Measurements from ENCODE around the gene DYRK3.

The DYRK3 gene

GRCh38 chr1:206600527-206600926 lies 34.8 kb upstream of the DYRK3 start:
- CTCF ChIA-PET = interaction anchor here (1.4 to 2.6 kb wide), 5 partner anchors 9 to 405 kb away, joined by 3 to 8 read pairs (median 5); no protein-coding TSS in a partner anchor
- no peak overlapping the region for H3K4me3 ChIP-seq (ENCODE audit: low read depth, low read length)
- H3K27ac ChIP-seq (ENCODE audit: extremely low read depth, low read depth, low read length) = no peak overlapping the region
- POLR2A ChIA-PET = no interaction called here
- peaks cover 11 to 92% of the 10 kb centered on the region in 2 experiments; a peak in 2 of 3 replicates for H3K36me3 ChIP-seq (ENCODE audit: control insufficient read depth in 2 of 2, insufficient read depth in 1 of 2, low read length in 2 of 2)
- H3K9me3 ChIP-seq (ENCODE audit: control insufficient read depth, insufficient read depth, low read depth, low read length) = no peaks in the 10 kb centered on the region
- TF ChIP-seq BCL11A (tag by site-specific recombination; IDR thresholded peaks at IDR 0.05; ENCODE audit: low read depth) (no peak), ZXDB (tag by site-specific recombination; IDR thresholded peaks at IDR 0.05) (no peak), ZNF16 (tag by site-specific recombination; IDR thresholded peaks at IDR 0.05; ENCODE audit: low read depth) (no peak), RBAK (tag by site-specific recombination; IDR thresholded peaks at IDR 0.05) (no peak), ZNF341 (tag by site-specific recombination; IDR thresholded peaks at IDR 0.05; ENCODE audit: low read depth) (no peak), ZSCAN16 (tag by site-specific recombination; IDR thresholded peaks at IDR 0.05) (no peak), KLF16 (tag by site-specific recombination; IDR thresholded peaks at IDR 0.05) (no peak), ZNF704 (tag by site-specific recombination; IDR thresholded peaks at IDR 0.05) (no peak), ZBTB6 (tag by site-specific recombination; IDR thresholded peaks at IDR 0.05) (no peak), PRDM10 (tag by site-specific recombination; IDR thresholded peaks at IDR 0.05) (no peak), ZNF404 (tag by site-specific recombination; IDR thresholded peaks at IDR 0.05) (no peak), ZNF19 (tag by site-specific recombination; IDR thresholded peaks at IDR 0.05; ENCODE audit: low read depth) (no peak)
- H3K4me1 ChIP-seq (ENCODE audit: control insufficient read depth, insufficient read depth, low read length) = no peaks in the 10 kb centered on the region

- Histone ChIP-seq H3K36me3 (ENCODE audit: control insufficient read depth in 2 of 2, insufficient read depth in 1 of 2, low read length in 2 of 2) (peaks cover 11 to 86% of the 10 kb centered on the region in 2 experiments), H3K4me3 (ENCODE audit: low read depth, low read length) (no peak overlapping the region), H3K27ac (ENCODE audit: extremely low read depth, low read depth, low read length) (no peak overlapping the region), H3K4me1 (ENCODE audit: control insufficient read depth, insufficient read depth, low read length) (no peaks in the 10 kb centered on the region), H3K9me3 (ENCODE audit: control insufficient read depth, insufficient read depth, low read depth, low read length) (no peaks in the 10 kb centered on the region)
- ChIA-PET POLR2A (no interaction called here), CTCF (no interaction called here)
- TF ChIP-seq ZNF560 (tag by site-specific recombination; IDR thresholded peaks at IDR 0.05; ENCODE audit: borderline replicate concordance) (no peak), ZNF624 (tag by site-specific recombination; IDR thresholded peaks at IDR 0.05) (no peak)
Observed at GRCh38 chr1:206604861-206605260, 30.5 kb upstream of the DYRK3 start.

- no peaks in the 10 kb centered on the region for H3K9me3 ChIP-seq (ENCODE audit: control insufficient read depth, insufficient read depth, low read depth, low read length)
- CTCF ChIA-PET = interaction anchor here (0.6 to 4.4 kb wide), 18 partner anchors 18 to 780 kb away, joined by 3 to 61 read pairs (median 4); partner anchors contain the start of gene DYRK3
- H3K4me1 ChIP-seq (ENCODE audit: control insufficient read depth, insufficient read depth, low read length) = no peaks in the 10 kb centered on the region
- H3K36me3 ChIP-seq (ENCODE audit: control insufficient read depth in 2 of 2, insufficient read depth in 1 of 2, low read length in 2 of 2) = peaks cover 11 to 78% of the 10 kb centered on the region in 2 experiments
- no peak overlapping the region for H3K4me3 ChIP-seq (ENCODE audit: low read depth, low read length)
- POLR2A ChIA-PET = no interaction called here
- peak; percentile 59; the same call in 1 of the 2 replicates for TF ChIP-seq SCRT2 (tag by site-specific recombination; IDR thresholded peaks at IDR 0.05)
- no peak for TF ChIP-seq ATF2 (tag by site-specific recombination; IDR thresholded peaks at IDR 0.05; ENCODE audit: low read depth)
- TF ChIP-seq ZIC2 (tag by site-specific recombination; IDR thresholded peaks at IDR 0.05) = no peak
- TF ChIP-seq CTCF (tag by site-specific recombination; IDR thresholded peaks at IDR 0.05) = peak; percentile 63; the same call in 1 of the 2 replicates
- TF ChIP-seq PRDM10 (tag by site-specific recombination; IDR thresholded peaks at IDR 0.05) = no peak
- TF ChIP-seq ZNF239 (tag by site-specific recombination; IDR thresholded peaks at IDR 0.05) = no peak
- H3K27ac ChIP-seq (ENCODE audit: extremely low read depth, low read depth, low read length) = no peak overlapping the region
Observed at GRCh38 chr1:206606867-206607266, 28.5 kb upstream of the DYRK3 start.
